Activated CD8-positive, alpha-beta memory T cell treated with anti-CD3 and anti-CD28 coated beads, Interleukin-2, amount 50 U/mL, for 4 hours (primary cell): ENCODE results near the gene CACNA1C.

Source experiments
- DNase-seq: peaks from one replicate; pipeline ENCODE4 v3.0.0-alpha.2; 2020

CACNA1C gene

DNA sequence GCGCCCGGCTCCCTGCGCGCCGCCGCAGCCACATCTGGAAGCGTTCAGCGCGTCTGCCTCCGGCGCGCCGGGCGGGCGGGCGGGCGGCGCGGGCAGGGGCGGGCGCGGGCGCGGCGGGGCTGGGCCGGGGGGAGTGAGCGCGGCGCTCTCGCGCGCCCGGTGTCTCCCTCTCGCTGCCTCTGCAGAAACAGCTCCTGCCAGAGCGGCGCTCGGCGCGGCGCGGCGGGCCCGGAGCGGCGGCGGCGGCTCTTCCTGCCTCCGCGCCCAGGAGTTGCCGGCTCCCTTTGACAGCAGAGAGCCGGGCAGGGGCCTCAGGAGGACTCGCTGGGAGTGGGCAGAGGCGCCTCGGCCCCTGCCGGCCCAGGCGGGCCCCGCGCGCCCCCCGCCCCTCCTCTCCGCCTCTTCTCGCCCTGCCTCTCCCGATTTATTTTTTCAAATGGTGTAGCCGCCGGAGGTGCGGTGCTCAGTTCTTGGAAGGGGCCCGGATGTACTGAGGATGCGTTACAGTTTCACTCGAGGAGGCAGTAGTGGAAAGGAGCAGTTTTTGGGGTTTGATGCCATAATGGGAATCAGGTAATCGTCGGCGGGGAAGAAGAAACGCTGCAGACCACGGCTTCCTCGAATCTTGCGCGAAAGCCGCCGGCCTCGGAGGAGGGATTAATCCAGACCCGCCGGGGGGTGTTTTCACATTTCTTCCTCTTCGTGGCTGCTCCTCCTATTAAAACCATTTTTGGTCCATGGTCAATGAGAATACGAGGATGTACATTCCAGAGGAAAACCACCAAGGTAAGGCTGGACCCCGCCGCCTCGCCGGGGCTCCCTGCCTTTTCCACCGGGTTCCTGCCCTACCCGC is at the start of gene CACNA1C:
Gene CACNA1C (plus strand): TSS at position 162 of the 853 bp plus-strand sequence. CDS start 576 bp downstream, at position 738.
- DNase-seq: no peak

GRCh38 chr12:2003676-2004112 is 49.1 kb upstream of the CACNA1C start:
- DNase-seq: no peak

DNA sequence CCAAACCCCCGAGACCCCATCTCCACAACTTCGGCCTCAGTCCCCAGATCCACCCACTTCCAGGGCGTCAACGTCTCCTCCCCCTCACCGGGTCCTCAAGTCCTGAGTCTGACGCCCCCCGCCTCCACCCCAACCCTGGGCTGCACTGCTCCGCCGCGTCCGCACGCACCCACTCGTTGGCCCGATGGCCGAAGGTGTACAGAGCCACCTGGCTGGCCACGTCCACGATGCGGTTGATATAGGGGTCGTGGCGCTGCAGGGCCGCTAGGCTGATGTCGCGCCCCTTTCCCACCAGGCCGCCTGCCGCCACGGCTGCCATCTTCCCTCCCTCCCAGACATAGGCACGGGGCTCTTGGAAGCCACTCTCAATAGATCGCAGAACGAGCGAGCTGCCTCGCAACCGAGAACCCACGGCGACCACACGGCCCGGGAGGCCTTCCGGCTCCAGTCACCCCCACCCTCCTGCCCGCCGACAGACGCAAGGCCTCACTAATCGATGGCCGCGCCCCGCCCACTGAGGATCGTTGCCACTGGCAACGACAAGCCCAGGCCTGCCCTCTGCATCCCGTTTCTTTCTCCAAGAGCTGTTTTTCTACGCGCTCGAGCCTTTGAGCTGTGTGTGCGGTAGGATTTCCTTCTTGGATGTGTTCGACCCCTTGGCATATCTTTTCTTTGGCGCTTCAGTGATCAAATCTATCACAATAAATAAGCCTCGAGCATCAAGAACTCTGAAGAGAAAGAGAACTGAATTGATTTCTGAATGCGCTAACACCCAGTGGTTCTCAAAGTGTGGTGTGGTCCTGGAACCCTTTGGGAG is 48.5 kb upstream of the CACNA1C start, which contains the start of gene DCP1B:
Gene DCP1B (minus strand): TSS at position 345 of the 817 bp plus-strand sequence. CDS start 26 bp downstream, at position 319.
- peak; percentile 93 for DNase-seq

- DNase-seq: no peak
Measured at GRCh38 chr12:2008677-2009076, 44.1 kb upstream of the CACNA1C start.

GRCh38 chr12:2009623-2010022 is 43.2 kb upstream of the CACNA1C start:
- no peak for DNase-seq

DNA sequence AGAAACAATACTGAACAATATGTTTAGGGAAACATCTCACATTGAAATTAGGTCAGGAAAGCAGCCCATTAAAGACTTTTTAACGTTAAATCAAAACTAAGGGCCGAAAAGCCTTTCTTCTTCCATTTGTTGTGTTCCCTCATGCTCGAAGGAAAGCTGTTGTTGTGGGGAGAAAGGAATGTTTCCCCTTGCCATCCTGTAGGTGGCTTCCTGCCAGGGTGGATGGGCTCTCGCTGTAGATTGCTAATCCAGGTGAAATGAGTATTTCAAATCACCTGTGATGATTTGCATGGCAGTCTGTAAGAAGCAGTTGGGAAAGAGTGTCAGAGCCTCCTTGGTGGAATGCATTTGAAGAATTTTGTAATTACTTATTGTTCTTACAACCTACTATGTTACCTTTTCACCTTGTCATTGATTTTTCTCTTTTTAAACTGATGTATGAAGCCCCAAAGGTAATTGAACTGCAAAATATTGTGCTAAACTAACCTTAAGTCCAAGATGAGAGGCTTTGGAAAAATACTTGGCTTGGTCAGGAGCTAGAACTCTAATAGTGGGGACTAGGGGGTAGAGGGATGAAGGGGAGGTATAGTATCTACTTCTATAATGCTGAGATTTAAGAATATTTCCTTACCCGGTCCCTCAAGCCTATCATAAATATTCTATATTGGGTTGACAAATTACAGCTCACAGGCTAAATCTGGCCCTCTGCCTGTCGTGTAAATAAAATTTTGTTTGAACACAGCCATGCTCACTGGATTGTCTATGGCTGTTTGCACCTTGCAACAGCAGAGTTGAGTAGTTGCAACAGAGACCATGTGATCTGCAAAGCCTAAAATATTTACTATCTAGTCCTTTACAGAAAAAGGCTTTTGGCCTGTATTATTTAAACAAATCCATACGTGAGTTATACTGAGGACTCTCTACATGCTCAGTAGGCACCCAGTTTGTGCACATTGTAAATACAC is 40.9 kb upstream of the CACNA1C start:
- no peak for DNase-seq

DNA sequence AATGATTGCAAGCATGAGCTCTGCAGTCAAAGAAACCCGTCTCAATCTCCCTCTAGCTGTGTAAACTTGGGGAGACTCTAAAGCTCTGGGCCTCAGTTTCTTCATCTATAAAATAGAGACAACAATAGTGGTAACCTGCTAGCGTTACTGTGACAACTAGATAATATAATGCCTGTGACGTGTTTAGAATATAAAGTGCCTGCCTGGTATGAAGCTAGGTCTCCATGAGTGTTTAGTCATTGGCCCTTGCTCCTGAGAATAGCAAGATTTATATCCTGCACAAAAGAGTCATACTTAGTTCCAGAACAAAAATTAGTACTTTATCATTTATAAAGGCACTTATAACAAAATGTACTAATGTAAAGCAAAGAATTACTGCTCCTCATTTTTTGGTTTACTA is 39.7 kb upstream of the CACNA1C start:
- no peak for DNase-seq

DNA sequence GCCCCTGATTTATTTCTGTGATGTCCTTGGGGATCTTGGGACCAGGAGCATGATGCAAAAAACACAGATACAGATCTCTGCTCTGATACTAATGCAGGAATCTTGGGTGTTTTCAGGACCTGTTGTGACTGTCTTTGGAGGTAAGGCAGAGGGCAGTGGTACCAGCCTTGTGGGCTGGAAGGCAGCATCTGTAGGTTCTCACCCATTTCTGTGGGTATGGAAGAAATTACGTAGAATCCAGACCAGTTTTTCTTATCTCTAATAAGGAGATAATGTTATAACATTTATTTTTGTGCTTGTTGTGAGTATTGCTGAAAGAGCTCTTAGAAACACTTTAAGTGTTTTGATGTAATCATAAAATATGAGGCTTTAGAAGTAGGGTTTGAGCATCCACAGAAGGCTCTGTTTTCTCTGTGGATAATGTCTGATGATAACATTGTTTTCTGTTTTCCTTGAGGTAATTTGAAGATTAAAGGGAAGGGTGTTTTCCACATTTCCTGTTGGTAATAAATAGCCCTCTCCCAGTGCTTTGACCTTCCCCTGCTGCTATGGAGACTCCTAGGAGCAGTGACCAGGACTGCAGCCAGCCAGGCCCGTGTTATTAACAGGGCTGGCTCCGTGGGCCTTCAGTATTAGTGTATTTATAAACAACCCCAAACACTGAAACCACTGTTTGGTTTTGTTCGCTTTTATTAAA is 39.1 kb upstream of the CACNA1C start:
- DNase-seq: no peak

DNA sequence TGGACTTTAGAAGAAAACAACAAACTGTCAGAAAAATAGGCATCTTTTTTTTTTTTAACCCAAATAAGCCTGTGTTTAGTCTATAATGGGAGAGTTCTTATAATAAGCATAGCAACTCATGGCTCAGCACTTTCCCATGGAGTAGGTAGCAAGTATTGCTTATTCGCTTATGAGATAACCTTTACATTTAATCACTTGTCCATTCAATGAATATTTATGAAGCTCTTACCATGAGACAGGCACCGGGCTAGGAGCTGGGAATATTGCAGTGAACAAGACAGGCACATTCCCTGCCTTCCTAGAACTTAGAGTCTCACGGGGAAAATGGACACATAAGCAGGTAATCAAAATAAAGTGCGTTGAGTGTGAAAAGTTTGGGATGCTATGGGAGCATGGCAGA is 38.6 kb upstream of the CACNA1C start:
- no peak for DNase-seq

DNA sequence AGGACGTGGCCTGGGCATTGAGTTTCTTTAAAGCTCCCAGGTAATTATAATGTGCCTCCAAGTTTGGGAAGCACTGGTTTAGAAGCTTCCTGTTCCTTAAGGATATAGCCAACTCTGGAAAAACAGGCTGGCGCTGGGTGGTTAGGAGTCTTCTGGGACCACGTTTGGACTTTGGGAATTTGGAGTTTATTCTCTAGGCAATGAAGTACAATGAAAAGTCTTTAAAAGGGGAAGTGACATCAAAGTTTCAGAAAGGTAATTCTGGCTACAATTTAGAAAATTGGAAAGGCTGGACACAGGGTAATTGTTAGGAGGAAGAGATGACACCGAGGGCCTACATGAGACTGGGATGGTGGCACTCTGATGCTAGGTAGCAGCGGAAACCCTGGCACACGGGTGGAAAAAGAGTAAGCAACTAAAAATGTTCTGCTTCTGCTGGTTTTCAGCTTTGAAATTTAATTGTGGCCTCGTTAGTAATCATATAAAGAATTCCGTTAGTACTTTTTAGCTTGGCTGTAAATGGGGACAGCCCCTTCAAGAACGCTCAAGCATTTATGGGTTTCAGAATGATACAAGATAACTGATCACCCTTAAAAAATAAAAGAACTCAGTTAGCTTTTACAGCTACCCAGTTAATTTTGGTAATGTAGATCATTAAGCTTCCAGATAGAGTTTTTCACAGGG is 35.8 kb upstream of the CACNA1C start:
- DNase-seq: no peak

DNA sequence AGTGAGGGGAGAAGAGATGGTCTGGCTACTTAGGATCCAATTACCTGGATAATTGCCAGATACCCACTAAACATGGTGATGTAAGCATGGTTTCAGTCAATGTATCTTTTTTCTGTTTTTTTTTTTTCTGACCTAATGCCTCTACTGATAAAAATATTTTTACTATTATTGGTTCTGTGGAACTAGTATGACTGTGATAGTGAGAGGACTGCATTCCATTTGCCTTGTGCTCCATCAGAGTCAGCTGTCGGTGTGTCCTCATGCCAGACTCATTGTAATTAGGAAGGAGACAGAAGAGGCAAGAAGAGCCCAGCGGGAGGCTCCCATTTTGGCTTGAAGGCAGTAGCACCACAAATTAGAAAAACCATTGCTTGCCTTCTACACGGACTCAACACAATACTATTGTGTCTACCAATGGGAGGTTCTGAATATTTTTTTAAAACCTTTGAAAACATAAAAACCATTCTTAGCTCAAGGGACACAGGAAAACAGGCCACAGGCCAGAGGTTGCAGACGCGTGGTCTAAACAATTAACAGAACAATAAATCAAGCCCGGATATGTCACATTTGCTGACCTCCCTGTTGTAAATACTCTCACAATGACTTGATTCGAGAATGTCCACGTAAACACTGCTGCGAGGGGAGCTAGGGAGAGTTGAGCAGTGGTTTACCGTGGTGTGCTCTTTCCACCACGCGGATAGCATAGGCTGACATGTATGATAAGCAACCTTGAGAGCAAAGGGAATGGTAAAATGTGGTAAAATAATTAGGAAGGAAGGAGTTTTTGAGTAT is 35.0 kb upstream of the CACNA1C start:
- no peak for DNase-seq

DNA sequence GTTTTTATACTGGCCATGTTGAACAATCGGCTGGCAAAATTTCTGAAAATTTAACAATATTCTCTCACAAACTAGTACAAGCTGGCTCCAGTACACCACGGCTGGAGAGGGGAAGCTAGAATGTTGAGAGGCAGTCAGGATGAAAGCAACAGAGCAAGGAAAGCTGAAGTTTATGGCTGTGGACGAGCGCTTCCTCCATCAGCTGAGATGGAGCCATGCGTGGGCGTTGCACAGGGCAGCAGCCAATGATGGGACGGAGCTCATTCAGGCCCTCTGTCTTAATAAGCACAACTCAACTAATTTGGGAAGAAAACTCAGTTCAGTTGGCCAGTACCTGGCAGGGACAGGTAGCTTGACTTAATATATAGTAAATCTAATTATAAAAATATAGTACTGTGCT is 34.4 kb upstream of the CACNA1C start:
- DNase-seq: no peak

GRCh38 chr12:2019126-2019525 is 33.7 kb upstream of the CACNA1C start:
- no peak for DNase-seq

DNA sequence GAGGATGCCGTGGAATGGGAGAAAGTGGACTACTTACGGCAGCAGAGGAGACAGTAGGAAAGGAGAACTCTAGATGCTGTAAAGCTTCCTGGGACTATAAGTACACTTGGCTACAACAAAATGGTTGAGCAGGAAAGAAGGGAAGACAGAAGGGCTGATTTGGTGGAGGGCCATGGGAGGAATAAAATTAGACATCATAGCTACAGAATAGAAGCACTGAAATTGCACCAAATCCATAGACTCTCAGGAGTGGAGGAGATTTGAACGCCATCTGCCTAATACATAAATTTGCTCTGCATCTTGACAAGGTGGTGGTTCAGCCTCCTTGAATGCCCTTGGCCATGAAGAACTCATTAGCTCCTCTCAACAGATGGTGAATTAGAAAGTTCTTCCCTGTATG is 32.3 kb upstream of the CACNA1C start:
- DNase-seq: no peak

GRCh38 chr12:2023365-2023764 is 29.4 kb upstream of the CACNA1C start:
- no peak for DNase-seq

- no peak for DNase-seq
Measured at GRCh38 chr12:2027351-2027750, 25.4 kb upstream of the CACNA1C start.

GRCh38 chr12:2029851-2030250 is 22.9 kb upstream of the CACNA1C start:
- DNase-seq: no peak

DNA sequence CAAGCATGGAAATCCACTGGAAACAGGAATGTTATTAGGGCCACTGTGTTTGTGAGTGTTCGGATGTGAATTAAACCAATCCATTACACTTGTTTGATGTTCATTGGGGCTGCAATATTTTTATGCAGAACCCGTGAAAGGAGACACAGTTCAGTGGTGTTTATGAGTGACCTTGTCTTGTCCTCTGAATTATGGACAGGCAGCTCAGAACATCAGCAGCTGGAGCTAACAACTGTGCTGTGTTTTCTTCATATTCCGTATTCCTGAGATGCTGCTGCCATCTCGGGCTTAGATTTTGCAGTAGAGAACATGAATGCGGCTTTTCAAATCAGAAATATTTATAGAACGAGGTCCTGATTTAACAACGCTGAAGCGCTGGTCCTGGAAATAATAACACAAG is 20.3 kb upstream of the CACNA1C start:
- DNase-seq: no peak

DNA sequence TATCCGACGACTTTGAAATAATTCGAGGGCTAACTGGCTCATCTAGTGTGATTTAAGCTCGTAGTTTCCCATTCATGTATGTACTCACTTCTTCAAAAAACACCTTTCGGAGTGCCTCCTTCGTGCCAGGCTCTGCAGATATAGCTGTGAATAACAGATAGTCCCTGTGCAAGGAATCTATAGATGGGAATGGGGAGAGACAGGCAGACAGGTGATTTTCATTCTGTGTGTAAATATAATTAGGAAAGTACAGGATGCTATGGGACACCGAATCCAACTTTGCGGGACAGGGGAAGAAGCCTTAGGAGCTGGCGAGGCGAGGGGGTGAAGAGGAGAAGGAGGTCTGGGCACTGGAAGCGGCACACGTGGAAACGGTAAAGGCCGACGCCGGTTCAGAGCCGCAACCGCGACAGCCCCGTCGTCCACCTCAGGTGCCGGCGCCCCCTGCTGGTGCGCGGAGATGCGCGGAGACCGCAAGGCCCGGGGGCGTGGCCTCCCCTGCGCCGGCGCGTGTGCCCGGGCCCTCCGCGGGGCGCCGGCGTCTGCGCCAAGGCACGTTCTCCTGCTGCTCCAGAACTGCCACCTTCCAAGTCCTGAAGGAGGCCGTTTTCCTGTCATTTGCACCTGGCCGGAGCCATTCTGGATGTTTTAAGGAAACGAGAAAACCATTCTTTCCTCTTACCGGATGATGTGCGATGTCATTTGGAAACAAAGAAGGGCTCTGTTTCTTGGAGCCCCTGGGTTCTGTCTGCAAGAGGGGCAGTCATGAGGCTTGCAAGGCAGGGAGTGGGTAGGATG is 18.0 kb upstream of the CACNA1C start:
- DNase-seq: peak; percentile 90
